MCF 10A (cell line): Measurements from ENCODE around the gene GLUL. TPM values are rescaled to one million over a fixed set of nuclear protein-coding genes. Genes with fewer than 3 reads are reported as not detected.

Experiments
- BruUV-seq: library from RNA; stranded (reverse); fragments of 400-500 nt; replicated peaks from 2 replicates; lab custom pipeline; 2021; lab: Mats Ljungman, UMichigan
- CTCF ChIA-PET: fragments of 300-600 bp; sonication (Branson Sonifier 250); formaldehyde crosslinking; extraction: SDS; loops from one replicate; lab custom pipeline; 2021; ENCODE audit warnings: antibody characterized with exemption, inconsistent platforms; lab: Yijun Ruan, JAX
- POLR2A ChIA-PET: fragments of 300-600, 350-650 bp; sonication (Branson Sonifier 250); formaldehyde crosslinking; extraction: SDS; loops from one replicate; lab custom pipeline; 2020; ENCODE audit warnings: antibody characterized with exemption, inconsistent platforms; lab: Yijun Ruan, JAX
- DNase-seq: peaks from one replicate; pipeline ENCODE4 v3.0.0-alpha.2; 2018; ENCODE audit not compliant: unreplicated experiment
- H3K27ac Mint-ChIP-seq: one replicate; pipeline ENCODE4 v1.8.0; 2022; ENCODE audit warnings: mild to moderate bottlenecking, low read depth, mixed read lengths; ENCODE audit not compliant: unreplicated experiment
- H3K27me3 Mint-ChIP-seq: one replicate; pipeline ENCODE4 v1.8.0; 2022; ENCODE audit warnings: mixed read lengths; ENCODE audit not compliant: insufficient read depth, unreplicated experiment
- H3K36me3 Mint-ChIP-seq: one replicate; pipeline ENCODE4 v1.8.0; 2022; ENCODE audit warnings: mild to moderate bottlenecking, moderate library complexity, mixed read lengths; ENCODE audit not compliant: insufficient read depth, unreplicated experiment
- H3K4me1 Mint-ChIP-seq: one replicate; pipeline ENCODE4 v1.8.0; 2022; ENCODE audit warnings: mixed read lengths; ENCODE audit not compliant: insufficient read depth, unreplicated experiment
- H3K4me3 Mint-ChIP-seq: one replicate; pipeline ENCODE4 v1.8.0; 2022; ENCODE audit warnings: mild to moderate bottlenecking, moderate library complexity, mixed read lengths; ENCODE audit not compliant: unreplicated experiment
- H3K9me3 Mint-ChIP-seq: one replicate; pipeline ENCODE4 v1.8.0; 2022; ENCODE audit warnings: mixed read lengths; ENCODE audit not compliant: unreplicated experiment
- intact Hi-C: fragments of 100-400 bp; cut with micrococcal nuclease; formaldehyde crosslinking; loops from 2 replicates; pipeline ENCODE4 v1.14.1; 2022
- total RNA-seq: library from RNA; stranded (reverse); gene quantifications from 2 replicates; pipeline ENCODE4 v1.2.3, GENCODE V29; 2022
- TF ChIP-seq, protein P1 (sequence below): fragments of 200-600 bp; IDR thresholded peaks from one replicate; pipeline ENCODE4 v1.8.0; 2022; ENCODE audit warnings: antibody characterized with exemption, mild to moderate bottlenecking; ENCODE audit not compliant: unreplicated experiment

GLUL gene
- total RNA-seq, 1 experiment from 2014 or later, result 437 TPM

DNA sequence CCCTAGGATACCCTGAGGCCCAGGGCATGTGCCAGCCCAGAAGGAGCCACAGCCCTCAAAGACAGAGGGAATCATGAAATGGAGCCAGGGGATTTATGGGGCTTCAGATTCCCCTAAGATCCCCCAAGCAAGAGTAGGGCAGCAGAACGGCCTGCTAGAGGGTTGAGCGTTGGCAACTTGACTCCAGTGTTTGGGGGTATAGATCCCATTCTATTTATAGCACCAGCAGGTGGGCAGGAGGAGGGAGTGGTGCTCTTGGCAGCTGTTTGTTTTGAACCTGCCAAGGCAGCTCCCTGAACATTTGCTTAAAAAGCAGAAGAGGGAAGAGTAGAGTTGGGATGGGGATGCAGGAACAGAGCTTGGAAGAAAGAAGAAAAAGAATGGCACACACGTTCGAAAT lies 33.7 kb downstream of the GLUL start:
- H3K9me3 Mint-ChIP-seq, result no peaks in the 10 kb centered on the region
- DNase-seq, result no peak
- TF ChIP-seq, protein P1, sequence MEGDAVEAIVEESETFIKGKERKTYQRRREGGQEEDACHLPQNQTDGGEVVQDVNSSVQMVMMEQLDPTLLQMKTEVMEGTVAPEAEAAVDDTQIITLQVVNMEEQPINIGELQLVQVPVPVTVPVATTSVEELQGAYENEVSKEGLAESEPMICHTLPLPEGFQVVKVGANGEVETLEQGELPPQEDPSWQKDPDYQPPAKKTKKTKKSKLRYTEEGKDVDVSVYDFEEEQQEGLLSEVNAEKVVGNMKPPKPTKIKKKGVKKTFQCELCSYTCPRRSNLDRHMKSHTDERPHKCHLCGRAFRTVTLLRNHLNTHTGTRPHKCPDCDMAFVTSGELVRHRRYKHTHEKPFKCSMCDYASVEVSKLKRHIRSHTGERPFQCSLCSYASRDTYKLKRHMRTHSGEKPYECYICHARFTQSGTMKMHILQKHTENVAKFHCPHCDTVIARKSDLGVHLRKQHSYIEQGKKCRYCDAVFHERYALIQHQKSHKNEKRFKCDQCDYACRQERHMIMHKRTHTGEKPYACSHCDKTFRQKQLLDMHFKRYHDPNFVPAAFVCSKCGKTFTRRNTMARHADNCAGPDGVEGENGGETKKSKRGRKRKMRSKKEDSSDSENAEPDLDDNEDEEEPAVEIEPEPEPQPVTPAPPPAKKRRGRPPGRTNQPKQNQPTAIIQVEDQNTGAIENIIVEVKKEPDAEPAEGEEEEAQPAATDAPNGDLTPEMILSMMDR, result no peak
- intact Hi-C loops, result no loop called here
- H3K4me1 Mint-ChIP-seq, result no peaks in the 10 kb centered on the region
- ChIA-PET POLR2A (interaction anchor here (1.5 kb wide), 1 partner anchor 214 kb away, joined by 4 read pairs; no protein-coding TSS in a partner anchor), CTCF (interaction anchor here (1.0 to 1.1 kb wide), 2 partner anchors 20 to 214 kb away, joined by 3 read pairs; no protein-coding TSS in a partner anchor)
- H3K27ac Mint-ChIP-seq, result peak overlapping the region; percentile 5
- no TSS peak for BruUV-seq
- no peak overlapping the region for H3K4me3 Mint-ChIP-seq
- peaks cover 6% of the 10 kb centered on the region for H3K36me3 Mint-ChIP-seq
- no peaks in the 10 kb centered on the region for H3K27me3 Mint-ChIP-seq

DNA sequence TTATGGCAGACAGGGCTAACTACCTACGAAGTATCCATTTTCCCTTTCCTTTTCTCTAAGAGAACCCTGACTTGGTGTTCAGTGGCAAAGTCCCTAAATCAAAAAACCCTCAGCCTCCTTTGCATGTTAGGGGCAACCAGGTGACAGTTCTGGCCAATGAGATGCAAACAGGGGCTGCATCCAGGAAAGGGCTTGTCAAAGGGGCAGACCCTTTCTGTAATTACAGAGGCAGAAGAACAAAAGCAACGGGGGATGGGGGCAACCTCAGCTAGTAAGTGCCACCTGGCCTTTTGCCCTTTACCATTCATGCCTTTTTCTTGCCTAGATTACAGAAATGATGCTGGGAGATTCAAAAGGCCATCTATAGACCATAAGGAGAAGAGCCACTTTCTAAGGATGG lies 34.4 kb downstream of the GLUL start:
- POLR2A ChIA-PET, result interaction anchor here (1.1 to 1.5 kb wide), 2 partner anchors 11 to 214 kb away, joined by 4 read pairs; no protein-coding TSS in a partner anchor
- BruUV-seq, result no TSS peak
- Mint-ChIP-seq H3K4me1 (no peaks in the 10 kb centered on the region), H3K36me3 (peaks cover 6% of the 10 kb centered on the region), H3K9me3 (no peaks in the 10 kb centered on the region), H3K4me3 (no peak overlapping the region), H3K27ac (no peak overlapping the region), H3K27me3 (no peaks in the 10 kb centered on the region)
- intact Hi-C loops, result no loop called here
- DNase-seq, result no peak
- CTCF ChIA-PET, result no interaction called here
- TF ChIP-seq, protein P1, result no peak

DNA sequence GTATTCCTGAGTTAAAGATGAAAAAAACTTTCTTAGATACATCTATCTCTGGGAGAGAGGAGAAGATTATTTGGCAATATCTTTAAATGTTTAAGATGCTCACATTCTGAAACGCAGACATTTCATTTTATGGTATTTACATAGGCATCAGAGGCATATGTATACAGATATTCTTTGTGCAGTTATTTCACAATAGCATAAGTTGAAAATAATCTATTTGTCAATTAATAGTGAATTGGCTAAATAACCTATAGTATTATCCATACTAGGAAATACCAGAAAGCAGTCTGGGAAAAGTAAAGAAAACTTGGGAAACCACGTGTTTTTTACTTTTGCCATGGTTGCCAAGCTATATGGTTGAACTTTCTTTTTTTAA lies 35.9 kb downstream of the GLUL start:
- Mint-ChIP-seq H3K36me3 (peaks cover 6% of the 10 kb centered on the region), H3K27ac (no peak overlapping the region), H3K9me3 (no peaks in the 10 kb centered on the region), H3K4me3 (no peak overlapping the region), H3K4me1 (no peaks in the 10 kb centered on the region), H3K27me3 (no peaks in the 10 kb centered on the region)
- ChIA-PET CTCF (no interaction called here), POLR2A (interaction anchor here (0.7 kb wide), 1 partner anchor 148 kb away, joined by 4 read pairs; no protein-coding TSS in a partner anchor)
- no TSS peak for BruUV-seq
- intact Hi-C loops, result no loop called here
- no peak for DNase-seq
- TF ChIP-seq, protein P1, result no peak

DNA sequence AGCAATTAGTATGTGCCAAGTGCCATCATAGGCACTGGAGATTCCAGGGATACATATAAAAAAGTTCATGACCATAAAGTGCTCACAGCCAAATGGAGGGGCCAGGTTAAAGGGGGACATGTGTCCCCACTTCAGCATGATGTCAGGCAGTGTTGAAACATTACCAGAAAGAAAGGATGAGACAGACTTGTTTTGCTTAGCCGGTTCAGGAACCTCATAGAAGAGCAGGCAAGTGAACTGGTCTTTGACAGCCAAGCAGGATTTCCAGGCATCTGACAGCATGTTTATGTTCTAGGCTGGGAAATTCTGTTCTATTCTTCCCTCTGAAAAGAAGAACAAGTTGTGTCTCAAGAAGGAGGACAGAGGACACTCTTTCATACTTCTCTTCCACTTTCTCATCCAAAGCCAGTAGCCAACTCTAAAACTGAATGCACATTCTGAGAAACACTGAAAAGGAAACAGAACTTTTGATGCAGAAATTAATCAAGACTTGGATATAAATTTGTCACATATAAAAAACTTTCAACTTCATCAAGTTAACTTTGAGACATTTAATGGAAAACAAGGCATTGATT lies 39.7 kb downstream of the GLUL start:
- CTCF ChIA-PET, result interaction anchor here (0.7 kb wide), 1 partner anchor 260 kb away, joined by 3 read pairs; no protein-coding TSS in a partner anchor
- H3K27me3 Mint-ChIP-seq, result no peaks in the 10 kb centered on the region
- TF ChIP-seq, protein P1, result no peak
- no peaks in the 10 kb centered on the region for H3K4me1 Mint-ChIP-seq
- H3K4me3 Mint-ChIP-seq, result no peak overlapping the region
- POLR2A ChIA-PET, result interaction anchor here (1.3 kb wide), 1 partner anchor 28 kb away, joined by 6 read pairs; no protein-coding TSS in a partner anchor
- no TSS peak for BruUV-seq
- H3K36me3 Mint-ChIP-seq, result no peaks in the 10 kb centered on the region
- H3K9me3 Mint-ChIP-seq, result no peaks in the 10 kb centered on the region
- H3K27ac Mint-ChIP-seq, result no peak overlapping the region
- DNase-seq, result no peak
- intact Hi-C loops, result no loop called here
